Subcutaneous adipose tissue (tissue), 4 donors: ENCODE results near the gene CCDC70. TPM values are rescaled to one million over a fixed set of nuclear protein-coding genes. Genes with fewer than 3 reads are reported as not detected.

Experiments
- CTCF ChIP-seq: fragments of 450-650 bp; IDR thresholded peaks from one replicate; pipeline ENCODE4 v1.5.1; 2016; ENCODE audit warnings: low read depth, mild to moderate bottlenecking, control low read depth, antibody characterized with exemption, moderate library complexity
- total RNA-seq, 4 donors: library from RNA; depleted of rRNA; stranded (reverse); fragments of >200 nt; gene quantifications; one replicate each; pipeline ENCODE4 v1.1.0, GENCODE V29; 2016

The CCDC70 gene
- total RNA-seq, 4 donors from 2014 or later: not detected

- no peak for TF ChIP-seq CTCF
These were observed 29.2 kb upstream of the CCDC70 start for GRCh38 chr13:51832471-51833152.

GRCh38 chr13:51833980-51834379 is 27.8 kb upstream of the CCDC70 start:
- TF ChIP-seq CTCF: no peak

GRCh38 chr13:51834581-51835171 is 27.1 kb upstream of the CCDC70 start:
- TF ChIP-seq CTCF: no peak

GRCh38 chr13:51837016-51837415 is 24.8 kb upstream of the CCDC70 start:
- TF ChIP-seq CTCF: no peak

GRCh38 chr13:51838240-51838846 is 23.4 kb upstream of the CCDC70 start:
- no peak for TF ChIP-seq CTCF

- TF ChIP-seq CTCF: no peak
These were observed 21.8 kb upstream of the CCDC70 start for GRCh38 chr13:51839711-51840540.

GRCh38 chr13:51840917-51841316 is 20.9 kb upstream of the CCDC70 start:
- no peak for TF ChIP-seq CTCF
